ENCODE data around the gene ANKS3.

ANKS3 gene

GRCh38 chr16:4667203-4667963 lies 66.7 kb downstream of the ANKS3 start:
- TF ChIP-seq POLR2AphosphoS5 (IDR thresholded peaks at IDR 0.05; ENCODE audit: low read depth, low read length) (no peak), POLR2A (IDR thresholded peaks at IDR 0.05; ENCODE audit: low read depth, low read length) (no peak), TAF1 (IDR thresholded peaks at IDR 0.05; ENCODE audit: borderline replicate concordance, low read depth, low read length) (no peak)
- DNase-seq (ENCODE audit: insufficient read length) (no peak), FAIRE-seq (no peak)

- DNase-seq (ENCODE audit: insufficient read length), result no peak
- no peak for TF ChIP-seq POLR2A (IDR thresholded peaks at IDR 0.05; ENCODE audit: low read depth, low read length)
- TF ChIP-seq TAF1 (IDR thresholded peaks at IDR 0.05; ENCODE audit: borderline replicate concordance, low read depth, low read length), result no peak
- FAIRE-seq, result no peak
These were observed 67.4 kb downstream of the ANKS3 start for GRCh38 chr16:4666537-4667202.

- DNase-seq (ENCODE audit: insufficient read length) (peak; percentile 55), FAIRE-seq (no peak)
- no peak for TF ChIP-seq POLR2AphosphoS5 (IDR thresholded peaks at IDR 0.05; ENCODE audit: low read depth, low read length)
These were observed 69.3 kb downstream of the ANKS3 start for GRCh38 chr16:4664538-4665418.

GRCh38 chr16:4663777-4664465 lies 70.2 kb downstream of the ANKS3 start:
- FAIRE-seq (no peak), DNase-seq (ENCODE audit: insufficient read length) (no peak)
- TF ChIP-seq TAF1 (IDR thresholded peaks at IDR 0.05; ENCODE audit: borderline replicate concordance, low read depth, low read length) (no peak), POLR2AphosphoS5 (IDR thresholded peaks at IDR 0.05; ENCODE audit: low read depth, low read length) (no peak), POLR2A (IDR thresholded peaks at IDR 0.05; ENCODE audit: low read depth, low read length) (no peak)

GRCh38 chr16:4663465-4663776 lies 70.7 kb downstream of the ANKS3 start:
- TF ChIP-seq TAF1 (IDR thresholded peaks at IDR 0.05; ENCODE audit: borderline replicate concordance, low read depth, low read length) (no peak), POLR2AphosphoS5 (IDR thresholded peaks at IDR 0.05; ENCODE audit: low read depth, low read length) (no peak), POLR2A (IDR thresholded peaks at IDR 0.05; ENCODE audit: low read depth, low read length) (no peak)

GRCh38 chr16:4661661-4662060 lies 72.4 kb downstream of the ANKS3 start:
- TF ChIP-seq POLR2AphosphoS5 (IDR thresholded peaks at IDR 0.05; ENCODE audit: low read depth, low read length), result no peak
- no peak for TF ChIP-seq POLR2A (IDR thresholded peaks at IDR 0.05; ENCODE audit: low read depth, low read length)
- no peak for TF ChIP-seq TAF1 (IDR thresholded peaks at IDR 0.05; ENCODE audit: borderline replicate concordance, low read depth, low read length)
- no peak for DNase-seq (ENCODE audit: insufficient read length)
- no peak for FAIRE-seq

More at GRCh38 chr16:4663465-4663776, 70.7 kb downstream of the ANKS3 start:
- no peak for DNase-seq (ENCODE audit: insufficient read length)
- no peak for FAIRE-seq

GRCh38 chr16:4660454-4661007 lies 73.5 kb downstream of the ANKS3 start:
- FAIRE-seq (no peak), DNase-seq (ENCODE audit: insufficient read length) (peak; percentile 58)
- TF ChIP-seq TAF1 (IDR thresholded peaks at IDR 0.05; ENCODE audit: borderline replicate concordance, low read depth, low read length) (no peak), POLR2AphosphoS5 (IDR thresholded peaks at IDR 0.05; ENCODE audit: low read depth, low read length) (no peak; the same call in 1 of the 2 replicates), POLR2A (IDR thresholded peaks at IDR 0.05; ENCODE audit: low read depth, low read length) (no peak)

- TF ChIP-seq POLR2AphosphoS5 (IDR thresholded peaks at IDR 0.05; ENCODE audit: low read depth, low read length) (no peak), POLR2A (IDR thresholded peaks at IDR 0.05; ENCODE audit: low read depth, low read length) (no peak), TAF1 (IDR thresholded peaks at IDR 0.05; ENCODE audit: borderline replicate concordance, low read depth, low read length) (no peak)
- no peak for DNase-seq (ENCODE audit: insufficient read length)
- no peak for FAIRE-seq
These were observed 74.4 kb downstream of the ANKS3 start for GRCh38 chr16:4659363-4660353.

GRCh38 chr16:4656695-4657686 lies 77.1 kb downstream of the ANKS3 start:
- DNase-seq (ENCODE audit: insufficient read length) (no peak), FAIRE-seq (no peak)

More at GRCh38 chr16:4656695-4657686, 77.1 kb downstream of the ANKS3 start:
- TF ChIP-seq POLR2A (IDR thresholded peaks at IDR 0.05; ENCODE audit: low read depth, low read length) (no peak), TAF1 (IDR thresholded peaks at IDR 0.05; ENCODE audit: borderline replicate concordance, low read depth, low read length) (no peak), POLR2AphosphoS5 (IDR thresholded peaks at IDR 0.05; ENCODE audit: low read depth, low read length) (no peak)

Measured in GM12892 (cell line).